ENCODE measurements around the gene SLC7A7.

- TF ChIP-seq CTCF (conservative IDR thresholded peaks at IDR 0.05; ENCODE audit: low read depth, low read length) (no peak), EZH2 (IDR thresholded peaks at IDR 0.05; ENCODE audit: borderline replicate concordance, low read depth, low read length, poor library complexity, severe bottlenecking) (no peak)
Observed at GRCh38 chr14:22768947-22769346, 46.3 kb downstream of the SLC7A7 start.
